GM21723 (cell line): Measurements from ENCODE around the gene DMRT2.

Experiments
- ATAC-seq: cut with Tn5 transposase; IDR thresholded peaks from one replicate; pipeline ENCODE4 v1.9.1; 2021; ENCODE audit warnings: mild to moderate bottlenecking, moderate library complexity; ENCODE audit not compliant: unreplicated experiment

Gene DMRT2

DNA sequence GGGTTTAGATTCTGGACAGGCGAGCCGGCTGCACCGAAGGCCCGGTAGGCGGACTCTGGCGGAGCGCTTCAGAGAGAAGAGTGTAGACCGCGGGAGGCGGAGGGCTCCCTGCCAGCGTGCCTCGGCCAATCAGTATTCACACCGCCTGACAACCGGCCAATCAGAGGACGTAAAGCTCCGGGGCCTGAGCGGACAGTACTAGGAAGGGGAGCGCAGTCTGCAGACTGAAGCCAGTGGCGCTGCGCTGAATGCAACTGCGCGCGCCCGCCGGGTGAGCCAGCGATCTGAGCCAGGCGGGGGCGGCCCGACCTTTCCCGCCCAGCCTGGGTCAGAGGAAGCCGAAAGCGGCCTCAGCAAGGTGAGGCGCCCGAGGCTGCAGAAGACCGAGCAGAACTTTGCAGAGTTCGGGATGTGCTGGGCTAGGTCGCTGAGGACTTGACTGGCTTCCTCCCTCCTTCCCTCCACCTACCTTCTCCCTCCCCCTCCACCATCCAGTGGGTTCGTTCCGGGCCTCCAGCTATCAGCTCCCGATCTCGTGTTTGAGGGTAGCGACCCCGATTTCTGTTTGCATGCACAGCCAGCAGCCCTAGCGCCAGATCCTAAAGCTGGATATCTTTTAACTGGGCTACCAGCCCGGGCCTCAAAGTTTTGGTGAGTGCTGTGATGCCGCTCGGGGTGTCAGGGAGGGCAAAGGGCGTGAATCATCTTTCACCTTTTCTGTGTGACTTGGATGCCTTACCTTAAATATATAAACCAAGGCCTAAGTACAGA is at the start of gene DMRT2:
DMRT2 (plus strand) TSS at position 233 of the 771 bp plus-strand sequence. CDS start 1,257 bp downstream, outside the sequence.
- ATAC-seq, result no peak

- ATAC-seq, result no peak
These were observed 48.3 kb upstream of the DMRT2 start for GRCh38 chr9:1001838-1002237.

- ATAC-seq, result no peak
These were observed 47.5 kb upstream of the DMRT2 start for GRCh38 chr9:1002678-1003077.

DNA sequence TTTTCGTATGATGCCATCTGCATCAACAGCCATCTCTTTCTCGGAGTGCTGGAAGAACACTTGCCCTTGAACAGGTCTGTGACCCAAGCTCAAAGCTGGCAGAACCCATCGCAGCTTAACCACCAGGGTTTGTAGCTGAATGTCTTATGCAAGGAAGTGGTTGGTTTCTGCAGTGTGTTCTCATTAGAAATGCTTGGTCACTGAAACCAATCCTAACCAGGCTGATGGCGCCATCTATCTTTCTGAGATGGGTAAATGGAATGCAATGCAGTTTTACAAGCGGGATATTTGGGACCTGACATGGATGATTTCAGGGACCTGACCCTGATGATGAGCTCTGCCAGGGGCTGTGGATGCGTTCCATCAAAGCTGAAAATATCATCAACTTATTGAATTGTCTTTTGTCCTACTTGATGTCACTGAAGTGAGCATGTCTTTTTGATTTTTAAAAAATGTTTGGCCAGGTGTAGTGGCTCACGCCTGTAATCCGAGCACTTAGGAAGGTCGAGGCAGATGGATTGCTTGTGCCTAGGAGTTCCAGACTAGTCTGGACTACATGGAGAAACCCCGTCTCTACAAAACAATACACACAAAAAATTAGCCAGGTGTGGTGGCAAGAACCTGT is 45.0 kb upstream of the DMRT2 start:
- peak; percentile 54 for ATAC-seq

- ATAC-seq, result no peak
These were observed 42.8 kb upstream of the DMRT2 start for GRCh38 chr9:1007312-1007711.

DNA sequence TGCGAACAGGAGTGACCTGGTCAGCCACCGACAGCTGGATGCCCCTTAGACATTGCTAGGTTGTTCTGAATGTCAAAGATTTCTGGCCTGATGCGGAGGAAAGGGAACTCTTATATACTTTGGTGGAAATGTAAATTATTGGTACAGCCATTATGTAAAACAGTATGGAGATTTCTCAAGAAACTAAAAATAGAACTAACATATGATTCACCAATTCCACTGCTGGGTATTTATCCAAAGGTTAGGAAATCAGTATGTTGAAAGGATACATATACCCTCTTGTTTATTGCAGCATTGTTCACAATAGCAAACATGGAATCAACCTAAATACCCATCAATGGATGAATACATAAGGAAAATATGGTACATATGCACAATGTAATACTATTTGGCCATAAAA is 41.9 kb upstream of the DMRT2 start:
- ATAC-seq, result no peak

DNA sequence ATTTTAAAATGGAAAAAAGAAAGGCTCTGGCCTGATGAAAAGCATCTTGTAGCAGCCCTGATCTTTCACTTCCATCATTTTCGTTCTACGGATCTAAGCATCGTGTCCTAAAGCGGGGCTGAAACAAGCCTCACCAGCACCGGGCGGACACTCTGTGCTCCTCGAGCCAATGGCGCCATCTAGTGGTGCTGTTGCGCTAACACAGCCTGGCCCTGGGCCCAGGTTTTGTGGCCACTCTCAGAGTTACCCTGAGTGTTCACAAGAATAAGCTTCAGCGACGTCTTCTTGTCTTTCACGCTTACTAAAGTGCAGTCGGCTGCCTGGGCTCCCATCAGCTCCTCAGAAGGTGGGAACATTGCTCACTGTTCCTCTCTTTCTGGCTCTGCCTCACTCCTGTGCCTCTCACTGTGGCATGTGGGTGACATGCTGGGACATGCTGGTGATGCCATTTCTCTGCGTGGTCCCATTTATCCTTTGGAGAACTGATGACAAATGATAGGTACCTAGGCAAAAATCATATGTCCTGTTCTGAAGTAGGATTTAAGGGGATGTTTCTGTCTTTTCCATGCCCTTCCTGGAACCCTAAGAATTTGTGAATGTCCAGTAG is 41.0 kb upstream of the DMRT2 start:
- ATAC-seq, result peak; percentile 97

- no peak for ATAC-seq
These were observed 37.1 kb upstream of the DMRT2 start for GRCh38 chr9:1013021-1013420.

DNA sequence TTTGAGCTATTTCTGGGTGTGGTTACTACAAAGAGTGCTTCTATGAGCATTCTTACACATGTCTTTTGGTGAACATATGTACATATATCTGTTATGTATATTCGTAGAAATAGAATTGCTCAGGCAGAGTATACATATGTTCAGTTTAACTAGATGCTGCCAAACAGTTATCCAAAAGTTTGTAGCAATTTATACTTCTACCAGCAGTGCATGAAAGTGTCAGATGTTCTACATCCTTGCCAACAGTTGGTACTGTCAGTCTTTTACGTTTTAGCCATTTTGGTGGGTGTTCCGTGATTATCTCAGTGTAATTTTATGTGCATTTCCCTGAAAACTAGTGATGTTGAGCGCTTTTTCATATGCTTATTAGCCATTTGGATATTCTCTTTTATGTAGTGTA is 35.9 kb upstream of the DMRT2 start:
- no peak for ATAC-seq

GRCh38 chr9:1014640-1015039 is 35.5 kb upstream of the DMRT2 start:
- ATAC-seq, result no peak

- ATAC-seq, result no peak
These were observed 32.0 kb upstream of the DMRT2 start for GRCh38 chr9:1018121-1018520.

DNA sequence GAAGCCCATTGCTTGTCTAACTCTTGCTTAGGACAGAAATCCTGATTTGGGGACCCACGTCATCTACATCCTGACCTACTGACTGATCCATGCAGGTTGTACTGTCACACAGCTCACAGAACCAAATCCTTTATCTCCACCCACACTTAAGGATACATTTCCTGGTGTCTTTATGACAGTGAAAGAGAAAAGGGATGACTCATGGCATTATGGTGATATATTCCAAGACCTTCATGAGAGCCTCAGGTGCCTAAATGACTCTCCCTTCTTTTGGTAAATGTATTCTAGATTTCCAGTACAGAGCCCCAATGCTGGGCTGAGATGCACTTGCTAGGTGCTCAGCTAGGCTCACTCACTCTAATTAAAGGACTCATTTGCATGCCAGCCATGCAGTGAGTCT is 26.0 kb upstream of the DMRT2 start:
- ATAC-seq, result no peak

GRCh38 chr9:1025131-1025530 is 25.0 kb upstream of the DMRT2 start:
- no peak for ATAC-seq

GRCh38 chr9:1026219-1026618 is 23.9 kb upstream of the DMRT2 start:
- no peak for ATAC-seq

- no peak for ATAC-seq
These were observed 21.5 kb upstream of the DMRT2 start for GRCh38 chr9:1028501-1029190.

DNA sequence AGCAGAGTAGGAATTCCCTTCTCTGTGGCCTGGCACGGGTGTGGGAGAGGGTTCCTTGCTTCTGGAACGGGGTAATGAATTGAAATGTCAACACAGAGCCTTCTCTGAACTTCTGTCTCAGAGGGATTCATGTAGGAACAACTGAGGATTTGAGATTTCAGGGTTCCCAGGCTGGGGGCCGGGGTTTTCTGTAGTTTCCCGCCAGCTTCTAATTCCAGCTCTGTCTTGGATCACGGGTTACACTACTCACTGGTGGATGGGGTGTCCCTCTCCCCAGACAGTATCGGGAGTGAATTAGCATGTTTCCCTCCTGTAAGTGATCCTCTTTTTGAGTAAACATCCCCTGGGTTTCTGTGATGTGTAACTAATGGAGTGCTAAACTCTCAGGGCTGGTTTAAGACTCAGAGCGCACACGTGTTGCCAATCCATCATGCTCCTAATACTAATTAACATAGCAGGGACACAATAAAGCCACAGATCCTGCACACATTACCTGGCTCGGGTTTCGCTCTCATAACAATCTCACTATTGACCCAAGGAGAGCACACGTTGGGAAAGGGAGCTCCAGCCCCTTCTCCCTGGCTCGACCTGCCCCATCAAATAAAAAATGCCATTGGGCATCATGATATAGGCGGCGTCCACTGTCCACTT is 18.1 kb upstream of the DMRT2 start:
- no peak for ATAC-seq

DNA sequence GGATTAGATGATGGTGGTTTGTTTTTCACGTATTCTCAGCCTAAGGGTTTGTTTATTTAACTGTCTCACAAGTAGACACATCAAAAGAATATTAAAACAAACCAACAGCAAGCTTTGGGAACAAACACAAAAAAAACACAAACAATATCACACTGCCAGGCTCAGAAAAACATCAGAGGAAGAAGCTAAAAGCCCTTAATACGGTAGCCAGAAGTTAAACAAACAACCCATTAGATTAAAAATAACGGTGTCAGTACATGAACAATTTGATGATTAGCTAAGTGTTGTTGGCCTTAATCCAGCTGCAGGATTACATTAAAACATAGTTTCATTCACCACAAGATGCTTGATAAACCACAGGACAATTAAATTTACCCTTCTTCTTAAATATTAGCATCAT is 15.9 kb upstream of the DMRT2 start:
- no peak for ATAC-seq

GRCh38 chr9:1039589-1039988 is 10.6 kb upstream of the DMRT2 start:
- no peak for ATAC-seq

DNA sequence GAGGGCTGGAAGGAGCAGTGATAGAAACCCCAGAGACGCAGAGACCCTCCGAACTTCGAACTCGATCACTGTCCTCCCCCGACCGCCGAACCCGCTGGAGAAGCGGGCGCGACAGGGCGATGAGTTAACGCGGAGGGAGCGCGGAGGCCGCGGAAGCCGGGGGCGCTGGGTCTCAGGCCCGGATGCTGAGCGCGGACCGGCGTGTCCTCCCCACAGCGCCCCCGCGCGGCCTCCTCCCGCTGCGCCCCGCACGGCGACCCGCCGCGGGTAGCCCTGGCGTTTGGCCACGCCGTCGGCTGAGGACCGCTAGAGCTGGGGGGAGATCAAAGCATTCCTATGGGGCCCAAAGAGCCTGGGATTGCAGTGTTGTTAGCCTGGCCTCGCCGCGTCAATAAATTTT is 7.7 kb upstream of the DMRT2 start:
- no peak for ATAC-seq

- ATAC-seq, result no peak
These were observed 5.5 kb upstream of the DMRT2 start for GRCh38 chr9:1044643-1045042.
